Osteoblast (primary cell): ENCODE data around the gene BLOC1S4. TPM values are rescaled to one million over a fixed set of nuclear protein-coding genes. Genes with fewer than 3 reads are reported as not detected.

Experiments used
- DNase-seq: peaks from one replicate; pipeline ENCODE4 v3.0.0; 2011; ENCODE audit warnings: low spot score, mixed read lengths; ENCODE audit not compliant: insufficient read length; ENCODE audit errors: missing footprints
- H2AFZ ChIP-seq: 2 replicates; pipeline ENCODE4 v1.6.0; 2011; ENCODE audit warnings: mild to moderate bottlenecking, low read length
- H3K27ac ChIP-seq: 2 replicates; pipeline ENCODE4 v1.5.1; 2011; ENCODE audit warnings: mild to moderate bottlenecking, low read depth, low read length, moderate library complexity
- H3K27me3 ChIP-seq: 2 replicates; pipeline ENCODE4 v1.6.0; 2012; ENCODE audit warnings: mild to moderate bottlenecking, control low read depth, inconsistent platforms, low read length, moderate library complexity; ENCODE audit not compliant: insufficient read depth
- H3K36me3 ChIP-seq: 2 replicates; pipeline ENCODE4 v1.5.1; 2011; ENCODE audit warnings: mild to moderate bottlenecking, low read length, control low read depth, moderate library complexity; ENCODE audit not compliant: insufficient read depth
- H3K4me1 ChIP-seq: 2 replicates; pipeline ENCODE4 v1.5.1; 2011; ENCODE audit warnings: mild to moderate bottlenecking, low read length, control low read depth, moderate library complexity; ENCODE audit not compliant: insufficient read depth
- H3K4me2 ChIP-seq: 2 replicates; pipeline ENCODE4 v1.6.0; 2011; ENCODE audit warnings: mild to moderate bottlenecking, low read length; ENCODE audit not compliant: insufficient read depth
- H3K4me3 ChIP-seq: fragments of 200-600 bp; sonication (generic); 3 replicates; pipeline ENCODE4 v1.5.1; 2012; ENCODE audit warnings: mild to moderate bottlenecking, low read length, inconsistent platforms; ENCODE audit not compliant: insufficient read depth
- H3K79me2 ChIP-seq: 2 replicates; pipeline ENCODE4 v1.6.0; 2012; ENCODE audit warnings: mild to moderate bottlenecking, low read length, control low read depth, inconsistent platforms; ENCODE audit not compliant: insufficient read depth
- H3K9me3 ChIP-seq: 2 replicates; pipeline ENCODE4 v1.5.1; 2011; ENCODE audit warnings: low read depth, low read length, control low read depth
- H4K20me1 ChIP-seq: 2 replicates; pipeline ENCODE4 v1.6.0; 2012; ENCODE audit warnings: mild to moderate bottlenecking, low read length, control low read depth; ENCODE audit not compliant: insufficient read depth
- total RNA-seq: library from RNA; depleted of rRNA; stranded (reverse); fragments of >200 nt; gene quantifications from 2 replicates; pipeline ENCODE4 v1.2.3, GENCODE V29; 2012
- TF ChIP-seq, protein P1 (sequence below): IDR thresholded peaks from 2 replicates; pipeline ENCODE4 v1.5.1; 2011; ENCODE audit warnings: mild to moderate bottlenecking, low read depth, low read length, moderate library complexity; ENCODE audit errors: extremely low read depth

Gene BLOC1S4
- total RNA-seq, 1 donor = 10.9 TPM

DNA sequence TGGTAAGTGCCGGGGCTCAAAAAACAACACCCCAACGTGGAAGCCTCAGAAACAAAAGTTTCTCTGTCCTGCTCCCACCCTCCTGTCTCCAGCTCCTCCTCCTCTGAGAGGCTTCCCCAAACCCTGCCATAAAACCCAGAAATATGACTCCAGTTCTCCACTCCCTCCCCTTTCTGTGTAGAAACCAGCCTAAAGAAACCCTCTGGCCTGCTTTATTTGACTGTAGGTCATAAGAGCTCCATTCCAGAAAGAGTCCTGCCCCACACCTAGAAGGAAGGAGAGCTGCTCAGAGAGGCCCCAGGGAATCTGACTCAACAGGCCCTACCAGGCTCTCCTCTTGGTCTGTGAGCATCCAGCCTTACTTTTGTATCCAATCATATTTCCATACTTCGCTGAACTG lies 23.2 kb upstream of the BLOC1S4 start:
- no peak overlapping the region for H3K4me3 ChIP-seq
- H3K79me2 ChIP-seq = no peaks in the 10 kb centered on the region
- no peak overlapping the region for H3K27ac ChIP-seq
- H3K4me1 ChIP-seq = peaks cover 20% of the 10 kb centered on the region
- peak overlapping the region; percentile 46 for H2AFZ ChIP-seq
- no peaks in the 10 kb centered on the region for H3K36me3 ChIP-seq
- H3K9me3 ChIP-seq = no peaks in the 10 kb centered on the region
- H3K27me3 ChIP-seq = no peaks in the 10 kb centered on the region
- TF ChIP-seq, protein P1, sequence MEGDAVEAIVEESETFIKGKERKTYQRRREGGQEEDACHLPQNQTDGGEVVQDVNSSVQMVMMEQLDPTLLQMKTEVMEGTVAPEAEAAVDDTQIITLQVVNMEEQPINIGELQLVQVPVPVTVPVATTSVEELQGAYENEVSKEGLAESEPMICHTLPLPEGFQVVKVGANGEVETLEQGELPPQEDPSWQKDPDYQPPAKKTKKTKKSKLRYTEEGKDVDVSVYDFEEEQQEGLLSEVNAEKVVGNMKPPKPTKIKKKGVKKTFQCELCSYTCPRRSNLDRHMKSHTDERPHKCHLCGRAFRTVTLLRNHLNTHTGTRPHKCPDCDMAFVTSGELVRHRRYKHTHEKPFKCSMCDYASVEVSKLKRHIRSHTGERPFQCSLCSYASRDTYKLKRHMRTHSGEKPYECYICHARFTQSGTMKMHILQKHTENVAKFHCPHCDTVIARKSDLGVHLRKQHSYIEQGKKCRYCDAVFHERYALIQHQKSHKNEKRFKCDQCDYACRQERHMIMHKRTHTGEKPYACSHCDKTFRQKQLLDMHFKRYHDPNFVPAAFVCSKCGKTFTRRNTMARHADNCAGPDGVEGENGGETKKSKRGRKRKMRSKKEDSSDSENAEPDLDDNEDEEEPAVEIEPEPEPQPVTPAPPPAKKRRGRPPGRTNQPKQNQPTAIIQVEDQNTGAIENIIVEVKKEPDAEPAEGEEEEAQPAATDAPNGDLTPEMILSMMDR = no peak
- H3K4me2 ChIP-seq = no peak overlapping the region
- H4K20me1 ChIP-seq = no peaks in the 10 kb centered on the region
- no peak for DNase-seq

DNA sequence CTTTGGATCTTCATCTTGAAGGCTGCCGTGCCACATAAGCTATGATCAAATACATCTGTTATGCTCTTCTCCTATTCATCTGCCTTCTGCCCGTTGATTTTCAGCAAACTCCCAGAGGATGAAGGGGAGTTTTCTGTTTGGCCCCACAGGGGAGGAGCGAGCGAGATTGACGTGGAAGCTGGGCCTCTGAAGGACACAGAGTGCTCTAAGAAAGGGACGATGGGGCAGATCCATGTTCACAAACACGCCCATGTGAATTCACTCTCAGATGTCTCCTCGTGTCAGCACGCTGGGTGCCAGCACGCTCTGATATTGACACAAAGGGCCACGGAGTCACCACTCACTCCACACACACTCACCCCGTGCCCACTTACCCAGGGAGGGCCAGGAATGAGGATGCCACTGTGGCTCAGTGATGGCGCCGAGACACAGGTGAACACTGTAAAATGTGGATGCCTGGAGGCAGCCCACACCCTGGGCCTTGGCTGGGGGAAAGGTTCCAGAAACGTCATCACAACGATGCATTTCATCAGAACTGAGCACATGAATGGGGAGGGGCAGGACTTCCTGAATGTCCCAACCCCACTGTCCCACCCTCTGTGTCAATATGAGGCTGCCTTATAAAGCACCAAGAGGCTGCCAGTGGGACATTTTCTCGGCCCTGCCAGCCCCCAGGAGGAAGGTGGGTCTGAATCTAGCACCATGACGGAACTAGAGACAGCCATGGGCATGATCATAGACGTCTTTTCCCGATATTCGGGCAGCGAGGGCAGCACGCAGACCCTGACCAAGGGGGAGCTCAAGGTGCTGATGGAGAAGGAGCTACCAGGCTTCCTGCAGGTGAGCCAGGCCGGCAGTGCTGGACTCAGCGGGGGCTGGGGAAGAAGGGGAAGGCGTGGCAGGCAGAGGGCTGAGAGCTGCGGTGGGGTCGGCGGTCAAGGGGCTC lies 22.5 kb upstream of the BLOC1S4 start, which contains the start of gene S100P:
Gene S100P (plus strand): TSS at position 648 of the 946 bp plus-strand sequence. CDS start 55 bp downstream, at position 703.
- H3K9me3 ChIP-seq = no peaks in the 10 kb centered on the region
- H3K79me2 ChIP-seq = no peaks in the 10 kb centered on the region
- H2AFZ ChIP-seq = peak within 1 kb of the TSS; percentile 46
- no peaks in the 10 kb centered on the region for H3K27me3 ChIP-seq
- no peak within 1 kb of the TSS for H3K4me3 ChIP-seq
- no peak for DNase-seq
- no peaks in the 10 kb centered on the region for H4K20me1 ChIP-seq
- no peak within 1 kb of the TSS for H3K4me2 ChIP-seq
- no peak within 1 kb of the TSS for H3K27ac ChIP-seq
- H3K4me1 ChIP-seq = peaks cover 16% of the 10 kb centered on the region
- TF ChIP-seq, protein P1 = no peak
- no peaks in the 10 kb centered on the region for H3K36me3 ChIP-seq

DNA sequence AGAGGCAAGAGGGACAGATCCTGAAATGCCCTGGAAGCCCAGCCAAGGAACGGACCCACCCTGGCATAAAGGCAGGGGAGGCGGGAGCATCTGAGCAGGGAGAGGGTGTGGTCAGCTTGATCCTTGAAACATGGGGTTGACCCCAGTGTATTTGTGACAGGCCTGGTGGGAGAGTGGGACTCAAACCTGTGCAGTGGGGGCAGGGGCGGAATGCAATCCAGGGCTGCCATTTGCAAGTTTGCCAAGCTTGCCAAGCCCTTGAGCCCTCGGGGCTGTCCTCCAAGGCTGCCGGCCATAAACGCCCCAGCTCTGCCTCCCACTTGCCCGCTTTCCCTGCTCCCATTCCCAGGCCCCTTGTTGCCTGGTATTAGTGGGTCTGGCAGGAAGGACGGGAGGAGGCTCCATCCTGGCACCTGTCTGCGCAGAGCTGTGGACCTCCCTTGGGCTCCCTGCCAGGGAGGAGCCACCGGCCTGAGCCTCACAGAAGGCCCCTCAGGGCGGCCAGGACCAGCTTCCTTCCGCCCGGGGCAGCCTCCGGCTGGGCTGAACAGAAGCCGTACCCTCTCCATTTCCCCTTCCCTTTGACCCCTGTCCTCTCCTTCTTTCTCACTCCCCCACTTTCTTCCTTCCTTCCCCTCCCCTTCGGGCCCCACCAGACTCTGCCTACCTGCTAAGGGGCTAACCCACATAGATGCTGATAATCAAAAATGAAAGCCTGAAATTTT lies 21.6 kb upstream of the BLOC1S4 start:
- Histone ChIP-seq H3K4me2 (no peak overlapping the region), H3K27me3 (no peaks in the 10 kb centered on the region), H3K9me3 (no peaks in the 10 kb centered on the region), H3K4me1 (peaks cover 8% of the 10 kb centered on the region), H2AFZ (no peak overlapping the region), H3K4me3 (no peak overlapping the region), H3K27ac (no peak overlapping the region), H3K36me3 (no peaks in the 10 kb centered on the region), H4K20me1 (no peaks in the 10 kb centered on the region), H3K79me2 (no peaks in the 10 kb centered on the region)
- no peak for DNase-seq
- TF ChIP-seq, protein P1 = no peak
